GM19328 (cell line): ENCODE results near the gene STEEP1.

Experiments
- ATAC-seq: cut with Tn5 transposase; IDR thresholded peaks from one replicate; pipeline ENCODE4 v1.9.1; 2021; ENCODE audit warnings: mild to moderate bottlenecking, moderate library complexity; ENCODE audit not compliant: unreplicated experiment

The STEEP1 gene

DNA sequence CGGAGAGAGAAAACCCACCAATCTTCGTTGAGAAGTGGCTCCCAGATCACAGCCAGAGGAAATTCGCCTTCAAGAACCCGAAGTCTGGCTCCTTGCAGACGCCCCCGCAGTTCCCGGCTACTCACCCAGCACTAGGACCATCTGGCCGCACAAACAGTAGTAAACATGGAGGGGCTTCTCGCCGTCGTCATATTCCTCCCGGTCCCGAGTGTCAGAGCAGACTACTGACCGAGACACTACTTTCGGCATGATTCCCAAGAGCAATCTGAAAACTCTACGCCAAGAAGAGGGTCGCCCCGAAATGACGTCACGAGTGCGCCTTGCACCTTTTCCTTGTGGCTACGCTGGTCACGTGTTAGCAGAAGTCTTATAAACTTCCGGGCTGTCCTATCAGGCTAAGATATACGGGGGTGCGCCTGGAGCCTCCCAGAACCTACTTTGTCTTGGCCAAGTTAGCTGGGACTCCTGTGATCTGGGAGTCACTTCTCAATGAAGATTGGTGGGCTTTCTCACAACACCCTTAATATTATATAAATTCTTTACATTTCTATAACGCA is at the start of gene STEEP1:
STEEP1 (minus strand) TSS at position 303 of the 557 bp plus-strand sequence; CDS start at position 249, 54 bp downstream.
- ATAC-seq: no peak

DNA sequence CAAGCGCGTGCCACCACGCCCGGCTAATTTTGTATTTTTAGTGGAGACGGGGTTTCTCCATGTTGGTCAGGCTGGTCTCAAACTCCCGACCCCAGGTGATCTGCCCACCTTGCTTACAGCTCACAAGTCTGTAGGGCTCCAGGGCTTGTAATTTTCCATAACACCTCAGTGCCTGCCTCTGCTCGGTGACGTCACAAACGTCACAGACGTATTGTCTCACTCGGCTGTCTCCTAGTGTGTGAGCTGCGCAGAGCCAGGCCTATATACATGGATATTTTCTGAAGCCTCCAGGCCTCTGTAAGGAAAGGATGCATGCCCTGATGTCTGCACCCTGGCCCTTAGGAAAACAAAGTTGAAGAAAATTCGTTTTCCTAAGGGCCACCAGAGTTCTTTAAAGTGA is 49.6 kb upstream of the STEEP1 start:
- no peak for ATAC-seq

DNA sequence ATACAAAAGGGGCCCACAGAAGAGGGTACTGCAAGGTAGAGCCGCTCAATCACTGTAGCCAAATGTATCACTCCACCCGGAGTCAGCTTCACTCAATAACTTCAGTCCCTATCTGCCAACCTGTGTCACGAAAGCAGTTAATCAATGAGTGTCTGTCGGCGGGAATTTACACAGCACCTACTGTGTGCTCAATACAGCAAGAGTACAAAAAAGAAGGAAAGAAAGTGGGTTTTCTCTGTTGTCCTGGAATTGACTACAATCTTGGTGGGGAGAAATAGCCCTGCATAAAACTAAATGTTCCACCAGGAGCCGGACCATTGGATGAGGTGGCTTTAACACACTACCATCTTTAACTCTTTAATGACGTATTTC is 41.8 kb upstream of the STEEP1 start:
- no peak for ATAC-seq

DNA sequence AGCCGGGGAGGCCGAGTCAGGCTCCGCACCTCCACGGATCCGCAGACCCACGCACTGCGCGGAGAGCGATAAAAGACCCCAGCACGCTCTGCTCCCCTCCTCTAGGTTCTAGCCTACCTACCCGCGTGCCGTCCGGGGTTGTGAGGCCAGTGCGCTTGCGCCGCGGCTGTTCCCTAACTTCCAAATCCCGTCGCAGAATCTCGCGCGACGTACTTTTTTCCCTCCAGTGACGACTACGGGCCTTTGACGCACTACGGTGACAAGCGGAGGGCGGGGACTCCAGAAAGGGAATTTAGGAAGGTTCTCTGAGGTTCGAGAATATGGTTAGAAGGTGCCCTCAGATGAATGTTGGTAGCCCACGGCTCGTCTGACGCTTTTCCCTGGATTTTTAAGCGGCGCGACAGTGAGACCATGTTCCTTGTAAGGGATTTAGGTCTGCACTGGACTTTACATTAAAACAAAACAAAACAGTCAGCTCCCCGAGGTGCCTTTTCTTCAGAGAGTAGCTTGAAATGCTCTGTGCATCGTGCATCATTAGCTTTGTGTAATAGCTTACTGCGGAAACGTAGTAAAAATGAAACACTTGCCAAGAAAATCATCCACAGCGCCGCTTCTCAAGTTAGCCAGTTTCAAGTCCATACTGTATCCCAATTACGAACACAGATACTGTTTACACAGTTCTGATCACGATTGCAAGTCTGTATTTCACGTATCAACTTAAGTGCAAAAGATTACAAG is 41.2 kb upstream of the STEEP1 start, which contains the start of gene NKRF:
NKRF (minus strand) TSS at position 145 of the 738 bp plus-strand sequence.
- ATAC-seq: peak; percentile 82

DNA sequence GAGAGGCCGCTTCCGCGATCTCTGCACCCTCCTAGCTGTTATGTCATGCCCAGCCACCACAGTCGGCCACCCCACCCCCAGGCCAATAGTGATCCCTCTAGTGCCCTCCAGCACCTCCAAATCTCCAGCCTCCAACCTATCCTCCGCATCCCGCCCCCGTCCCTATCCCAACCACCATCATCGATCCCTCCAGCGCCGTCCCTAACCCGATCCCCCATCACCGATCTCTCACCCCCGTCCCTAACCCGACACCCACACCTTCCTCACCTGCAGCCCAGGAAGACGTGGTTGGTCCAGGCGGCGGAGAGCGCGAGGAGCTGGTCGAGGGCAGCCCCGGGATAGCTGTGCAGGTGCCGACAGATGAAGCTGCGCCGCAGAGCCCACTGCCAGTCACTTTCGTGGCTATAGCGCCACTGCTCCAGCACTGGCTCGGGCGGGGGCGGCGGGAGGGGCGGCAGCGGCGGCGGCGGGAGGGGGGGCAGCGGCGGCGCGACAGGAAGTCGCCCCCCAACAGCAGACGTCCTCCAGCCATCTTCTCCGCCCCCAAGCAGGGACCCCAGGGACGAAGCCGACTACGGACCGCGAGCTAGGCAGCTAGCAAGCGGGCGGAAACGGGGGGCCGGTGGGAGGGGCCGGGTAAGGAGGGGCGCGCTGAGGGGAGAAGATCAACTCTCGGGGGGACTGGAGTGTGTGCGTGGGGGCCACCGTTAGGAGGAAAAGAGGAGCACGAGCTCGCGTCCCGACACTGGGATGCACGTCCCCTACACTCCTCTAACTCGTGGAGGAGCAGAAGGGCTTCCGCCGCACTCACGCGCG is 40.5 kb upstream of the STEEP1 start:
- peak; percentile 23 for ATAC-seq

DNA sequence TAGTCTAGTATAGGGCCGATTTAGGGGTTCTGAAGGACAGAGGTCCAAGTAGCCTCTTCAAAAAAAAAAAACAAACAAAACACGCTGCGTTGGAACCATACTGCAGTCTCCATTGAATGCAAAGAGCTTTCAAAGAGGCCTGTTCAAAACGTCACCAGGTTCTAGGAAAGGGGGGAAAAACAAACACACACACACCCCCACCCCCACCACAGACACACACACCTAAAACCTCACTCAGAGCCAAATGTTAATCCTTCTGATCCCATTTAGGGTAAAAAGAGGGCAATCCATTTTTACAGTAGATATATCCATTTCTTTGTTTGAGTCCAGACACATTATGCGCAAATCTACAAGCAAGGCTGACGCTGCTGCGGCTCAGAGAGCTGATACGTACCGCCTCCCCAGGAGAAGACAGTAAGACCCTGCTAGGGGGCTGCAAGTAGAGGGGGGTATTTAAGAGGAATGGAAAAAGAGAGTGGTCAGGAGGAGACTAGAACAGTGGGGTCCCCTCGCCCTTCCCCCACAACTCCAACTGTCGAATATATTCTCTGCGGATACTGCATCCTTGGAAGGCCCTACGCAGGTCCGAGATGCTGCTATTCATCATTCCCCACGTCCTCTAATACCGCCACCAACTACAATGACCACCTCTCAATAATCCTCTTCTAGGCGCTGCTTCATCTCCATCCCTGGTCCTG is 39.7 kb upstream of the STEEP1 start:
- no peak for ATAC-seq

DNA sequence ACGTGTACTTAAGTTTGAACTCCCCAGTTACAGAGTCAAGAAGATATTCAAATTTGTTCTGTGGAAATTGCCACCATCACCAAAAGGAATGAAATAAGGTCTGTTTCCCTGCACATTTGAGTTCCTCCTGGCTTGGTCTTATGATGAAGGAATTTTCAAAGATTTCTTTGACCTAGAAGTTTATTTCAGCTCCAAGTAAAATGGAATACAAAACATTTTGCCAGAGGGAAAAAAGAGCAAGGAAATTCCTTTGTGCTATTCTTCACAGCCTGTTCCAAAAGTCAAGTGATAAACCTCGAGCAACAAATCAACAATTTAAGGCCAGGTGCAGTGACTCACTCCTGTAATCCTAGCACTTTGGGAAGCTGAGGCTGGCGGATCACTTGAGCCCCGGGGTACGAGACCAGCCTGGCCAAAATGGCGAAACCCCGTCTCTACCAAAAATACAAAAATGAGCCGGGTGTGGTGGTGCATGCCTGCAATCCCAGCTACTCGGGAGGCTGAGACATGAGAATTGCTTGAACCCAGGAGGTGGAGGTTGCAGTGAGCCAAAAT is 37.6 kb upstream of the STEEP1 start:
- no peak for ATAC-seq

DNA sequence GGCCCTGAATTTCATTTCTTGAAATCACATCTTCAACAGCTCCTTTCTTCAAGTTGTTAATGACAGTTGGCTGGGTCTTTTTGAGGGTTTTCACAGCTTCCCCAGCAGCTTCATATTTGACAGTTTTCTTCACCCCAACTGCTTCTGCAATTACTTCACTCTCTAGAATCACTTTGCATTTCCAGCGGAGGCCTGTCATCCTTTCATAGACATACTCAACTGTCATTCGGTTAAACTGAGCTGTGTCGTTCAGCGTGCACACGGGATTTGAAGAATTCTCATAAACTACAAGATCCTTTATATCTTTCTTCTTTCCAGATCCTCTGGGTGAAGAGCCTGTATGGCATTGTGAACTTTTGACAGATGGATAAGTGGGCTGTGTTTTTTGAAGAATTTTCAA is 24.6 kb upstream of the STEEP1 start:
- no peak for ATAC-seq

DNA sequence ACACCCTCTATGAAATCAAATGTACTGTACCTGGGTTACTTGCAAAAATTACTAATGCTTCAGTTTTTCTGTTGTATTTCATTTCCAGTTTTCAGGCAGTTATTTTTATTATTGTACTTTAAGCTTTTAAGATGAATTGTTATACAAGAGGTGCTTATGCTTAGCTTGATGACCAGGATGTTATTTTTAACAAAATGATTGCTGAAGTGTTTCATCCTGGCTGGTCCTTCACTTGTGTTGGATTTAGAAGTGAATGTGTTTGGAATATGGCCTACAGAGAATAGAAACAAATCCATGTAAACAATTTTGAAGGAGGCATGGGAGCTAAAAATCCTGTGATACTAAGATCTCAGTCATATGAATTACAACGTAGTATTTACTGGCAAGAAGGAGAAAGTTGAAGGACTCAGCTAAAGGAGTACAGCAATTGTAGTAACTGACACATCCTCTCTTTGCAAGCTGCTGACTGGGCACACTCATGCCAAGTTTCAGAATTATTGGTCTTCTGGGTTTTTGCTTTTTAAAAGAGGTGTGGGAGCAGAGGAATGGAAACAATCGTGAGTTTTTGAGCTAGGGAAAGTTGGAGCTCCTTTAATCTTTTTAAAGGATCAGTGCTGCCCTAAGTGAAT is 18.3 kb upstream of the STEEP1 start:
- ATAC-seq: no peak

DNA sequence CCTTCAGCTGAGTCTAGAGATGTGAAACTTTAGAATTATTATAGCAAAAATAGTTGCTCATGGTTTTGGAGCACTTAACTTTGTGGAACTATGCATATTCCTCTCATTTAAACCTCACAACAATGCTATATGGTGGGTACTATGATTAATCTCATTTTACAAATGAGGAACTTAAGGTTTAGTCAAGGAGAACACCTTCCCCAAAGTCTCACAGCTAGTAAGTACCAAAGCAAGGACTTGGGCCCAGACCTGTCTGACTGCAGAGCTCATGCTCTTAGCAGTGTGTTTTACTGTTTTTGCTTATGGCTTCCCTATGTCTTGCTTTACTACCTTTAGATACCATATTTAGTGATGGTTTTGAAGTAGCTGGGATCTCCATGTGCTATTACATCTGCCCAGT is 14.2 kb upstream of the STEEP1 start:
- ATAC-seq: no peak

DNA sequence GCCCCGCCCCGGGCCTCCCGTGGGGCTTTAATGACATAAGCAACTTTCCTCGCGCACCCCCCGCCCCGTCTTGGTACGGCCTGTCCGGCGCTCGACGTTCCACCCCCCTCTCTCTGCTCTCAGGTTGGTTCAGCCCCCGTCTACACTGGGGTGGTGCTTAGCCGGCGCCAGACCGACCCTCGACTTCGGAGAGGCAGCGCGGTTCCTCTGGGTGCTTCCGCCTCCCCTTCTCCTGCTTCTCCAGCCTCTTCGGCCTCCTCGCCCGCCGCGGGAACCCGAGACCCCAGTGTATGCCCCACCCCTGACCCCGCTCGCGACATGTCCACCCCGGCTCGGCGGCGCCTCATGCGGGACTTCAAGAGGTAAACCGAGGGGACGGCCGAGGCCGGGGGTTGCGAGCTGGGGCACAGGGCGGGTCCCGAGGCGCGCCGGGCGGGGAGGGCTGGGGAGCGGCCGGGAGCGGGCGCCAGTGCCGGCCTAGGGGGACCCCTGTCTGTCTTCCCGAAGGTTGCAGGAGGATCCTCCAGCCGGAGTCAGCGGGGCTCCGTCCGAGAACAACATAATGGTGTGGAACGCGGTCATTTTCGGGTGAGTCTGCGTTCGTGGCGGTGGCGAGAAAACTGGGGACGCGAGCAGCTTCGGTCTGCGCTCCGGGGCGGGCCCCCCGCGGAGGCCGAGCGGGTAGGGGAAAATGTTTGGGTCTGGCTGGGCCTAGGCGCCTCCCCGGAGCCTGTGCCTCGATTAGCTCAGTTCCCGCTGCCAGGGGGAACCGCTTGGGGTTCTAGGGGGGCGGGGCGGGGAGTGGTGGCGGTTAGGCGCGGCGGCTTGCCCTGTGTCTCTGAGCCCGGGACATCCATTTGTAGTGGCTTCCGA is 9.4 kb upstream of the STEEP1 start, which contains the start of gene UBE2A:
UBE2A (plus strand) TSS at position 170 of the 873 bp plus-strand sequence; CDS start at position 319, 149 bp downstream.
- ATAC-seq: peak; percentile 78

DNA sequence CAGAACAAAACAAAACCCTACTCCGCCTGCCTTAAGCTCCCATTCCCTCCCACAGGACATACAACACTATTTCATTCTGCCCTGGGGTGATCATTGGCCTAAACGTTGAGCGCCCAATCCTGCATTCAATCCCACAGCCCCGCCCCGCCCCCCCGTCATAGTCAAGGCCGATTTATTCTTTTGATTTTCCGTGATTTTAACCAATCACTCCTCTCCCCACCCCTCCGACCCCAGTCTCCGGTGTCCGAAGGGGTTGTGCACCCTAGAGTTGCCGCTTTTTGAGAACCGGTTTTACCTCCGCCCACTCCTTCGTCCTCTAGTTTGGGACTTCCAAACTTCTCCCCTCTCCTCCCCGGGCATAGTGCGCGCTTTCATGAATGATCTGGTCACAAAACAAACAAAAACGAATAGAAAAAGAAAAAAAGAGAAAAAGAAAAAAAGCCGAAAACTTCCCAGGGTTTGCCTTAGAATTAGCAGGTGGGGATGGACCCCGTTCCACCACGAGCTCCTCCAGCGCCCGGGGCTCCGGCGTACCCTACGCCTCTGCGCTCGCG is 8.7 kb upstream of the STEEP1 start:
- ATAC-seq: no peak

DNA sequence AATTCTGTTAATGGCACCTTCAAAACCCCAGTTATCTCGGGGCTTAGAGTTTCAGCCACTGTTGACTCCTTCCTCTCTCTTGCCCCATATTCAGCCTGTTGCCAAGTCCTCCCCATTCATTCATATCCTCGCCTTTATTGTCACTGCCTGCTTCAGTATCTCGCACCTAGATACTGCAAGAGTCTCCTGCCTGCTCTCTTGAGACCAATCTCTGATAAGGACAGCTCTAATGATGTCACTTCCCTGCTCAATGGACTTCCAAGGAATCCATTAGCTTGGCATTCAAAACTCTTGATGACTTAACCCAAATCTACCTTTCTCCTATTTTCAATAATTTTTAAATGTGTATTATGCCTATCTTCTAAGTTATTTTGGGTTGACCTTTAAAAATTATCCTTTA is 8.0 kb upstream of the STEEP1 start:
- ATAC-seq: no peak

DNA sequence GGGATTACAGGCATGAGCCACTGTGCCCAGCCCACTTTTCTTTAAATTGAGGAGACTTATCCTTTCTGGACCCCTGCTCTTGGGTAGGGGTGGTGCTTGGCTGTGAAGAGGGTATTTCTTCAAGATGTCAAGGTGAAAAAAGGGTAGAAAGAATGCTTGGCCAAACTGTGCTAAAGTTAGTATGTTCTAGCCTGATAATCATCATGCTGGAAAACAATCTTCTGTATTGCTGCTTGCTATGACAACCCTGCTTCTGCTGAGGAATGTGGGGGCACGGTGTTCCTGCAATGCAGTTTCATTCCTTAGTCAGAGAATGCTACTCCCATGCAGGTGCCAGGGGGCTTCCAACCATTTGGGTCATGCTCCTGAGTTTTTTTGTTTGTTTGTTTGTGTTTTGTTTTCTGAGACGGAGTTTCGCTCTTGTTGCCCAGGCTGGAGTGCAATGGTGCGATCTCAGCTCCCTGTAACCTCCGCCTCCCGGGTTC is 5.2 kb upstream of the STEEP1 start:
- ATAC-seq: no peak

DNA sequence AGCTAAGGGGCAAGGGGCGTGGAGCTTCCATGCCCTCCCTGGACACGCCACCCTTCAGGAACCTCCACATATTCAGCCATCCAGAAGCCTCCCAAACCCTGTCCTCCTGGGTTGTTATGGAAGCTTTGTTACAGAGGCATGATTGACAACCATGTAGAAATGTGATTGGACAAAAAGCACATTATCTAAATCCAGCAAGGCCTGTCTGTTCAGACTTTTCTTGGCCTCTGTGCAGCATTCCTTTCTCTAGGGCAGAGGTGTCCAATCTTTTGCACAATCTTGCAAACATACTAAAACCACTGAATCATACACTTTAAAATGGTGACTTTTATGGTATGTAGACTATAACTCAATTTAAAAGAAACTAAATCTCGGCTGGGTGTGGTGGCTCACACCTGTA is 12.7 kb downstream of the STEEP1 start:
- no peak for ATAC-seq

DNA sequence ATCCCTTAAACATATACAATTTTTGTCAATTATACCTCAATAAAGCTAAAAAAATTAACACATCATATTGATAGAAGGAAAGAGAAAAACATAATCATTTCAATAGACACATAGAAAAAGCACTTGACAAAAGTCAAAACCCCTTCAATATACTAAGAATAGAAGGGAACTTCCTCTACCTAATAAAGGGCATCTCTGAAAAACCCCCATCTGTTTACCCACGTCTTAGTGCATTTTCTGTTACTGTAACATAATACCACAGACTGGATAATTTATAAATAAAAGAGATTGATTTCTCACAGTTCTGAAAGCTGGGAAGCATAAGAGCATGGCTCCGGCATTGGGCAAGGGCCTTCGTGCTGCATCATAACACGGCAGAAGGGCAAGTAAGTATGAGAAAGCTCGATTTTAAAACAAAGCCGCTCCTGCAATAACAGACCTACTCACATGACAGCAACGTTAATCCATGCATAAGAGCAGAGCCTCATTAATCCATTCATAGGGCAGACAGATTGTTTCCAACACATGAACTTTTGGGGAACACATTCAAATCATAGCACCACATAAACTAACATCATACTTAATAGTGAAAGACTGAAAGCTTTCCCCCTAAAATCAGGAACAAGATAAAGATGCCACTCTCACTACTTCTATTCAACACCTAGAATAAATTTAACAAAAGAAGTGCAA is 15.7 kb downstream of the STEEP1 start:
- no peak for ATAC-seq

DNA sequence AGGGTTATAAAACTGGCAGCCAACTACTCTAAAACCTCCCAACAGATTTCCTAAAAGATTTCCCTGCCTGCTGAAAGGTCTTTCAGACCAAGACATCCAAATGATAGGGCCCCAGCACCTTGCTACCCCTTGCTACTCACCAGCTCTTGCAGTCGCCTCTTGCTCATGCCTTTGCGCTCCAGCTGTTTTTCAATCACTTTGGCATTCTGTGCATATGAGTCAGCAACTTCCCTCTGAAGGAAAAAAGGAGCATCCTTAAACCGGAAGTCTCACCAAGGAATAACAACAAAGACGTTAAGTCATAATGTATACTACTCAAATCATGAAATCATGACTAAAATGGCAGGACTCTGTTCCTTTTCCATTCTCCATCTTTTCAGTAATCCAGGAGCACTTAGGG is 24.0 kb downstream of the STEEP1 start:
- no peak for ATAC-seq

DNA sequence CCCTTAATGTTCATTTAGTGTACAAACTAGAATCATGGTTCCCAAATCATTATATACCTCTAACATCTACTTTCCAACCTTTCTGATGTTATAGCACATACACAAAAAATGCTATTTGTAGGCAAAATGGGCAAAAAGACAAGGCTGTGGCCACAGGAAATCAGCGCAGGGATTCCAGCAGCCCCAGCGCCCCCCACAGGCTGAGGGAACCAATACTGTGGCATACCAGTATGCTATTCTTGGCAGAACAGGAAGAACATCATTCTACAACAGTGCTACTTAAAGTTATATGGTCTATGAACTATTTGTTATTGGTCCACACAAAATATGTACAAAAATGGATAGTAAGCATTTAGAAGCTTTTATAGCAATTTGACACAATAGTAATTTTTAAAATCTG is 25.3 kb downstream of the STEEP1 start:
- no peak for ATAC-seq
